HG03095 (cell line): ENCODE data around the gene FARSB.
"Not testable (repeated sequence)": the region's sequence is repeated elsewhere in the genome, so short reads cannot be mapped to it uniquely, and the experiment has no call there.

ENCODE experiments used
- ATAC-seq: cut with Tn5 transposase; IDR thresholded peaks from one replicate; pipeline ENCODE4 v1.9.1; 2021; ENCODE audit warnings: moderate library complexity; ENCODE audit not compliant: unreplicated experiment

Gene FARSB

DNA sequence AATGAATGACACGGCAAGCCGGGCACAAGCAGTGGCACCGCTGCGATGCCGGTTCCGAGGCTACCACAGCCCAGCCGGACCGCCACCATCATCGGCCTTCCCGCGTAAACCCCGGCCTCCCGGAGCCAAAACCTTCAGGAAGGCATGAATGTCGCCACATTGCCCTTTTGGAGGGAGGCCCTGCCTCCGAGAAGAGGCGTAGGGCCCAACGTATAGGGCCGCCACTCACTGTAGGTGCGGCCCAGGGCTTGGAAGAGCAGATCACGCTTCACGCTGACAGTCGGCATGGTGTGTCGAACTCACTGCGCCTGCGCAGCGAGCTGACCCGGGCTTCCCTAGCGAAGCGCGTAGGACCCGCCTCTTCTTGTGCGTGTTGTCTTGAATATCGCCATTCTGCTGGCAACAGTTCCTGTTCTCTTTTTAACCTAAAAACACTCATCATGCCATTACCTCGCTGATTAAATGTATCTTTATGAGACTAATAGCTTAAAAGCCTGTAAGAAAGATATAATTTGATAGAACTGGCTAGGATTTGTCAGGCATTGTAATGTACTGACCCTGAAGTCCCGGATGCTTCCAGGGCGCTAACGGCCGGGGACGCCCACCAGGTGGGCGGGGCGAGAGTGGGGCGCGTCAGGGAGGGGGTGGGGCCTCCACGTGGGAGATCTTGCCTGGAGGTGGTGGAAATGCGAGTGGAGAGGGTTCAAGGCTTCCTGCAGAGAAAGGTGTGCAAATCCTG, at the start of gene FARSB:
Gene FARSB (minus strand): TSS at position 306 of the 739 bp plus-strand sequence. CDS start 19 bp downstream, at position 287.
- ATAC-seq = peak; percentile 86

DNA sequence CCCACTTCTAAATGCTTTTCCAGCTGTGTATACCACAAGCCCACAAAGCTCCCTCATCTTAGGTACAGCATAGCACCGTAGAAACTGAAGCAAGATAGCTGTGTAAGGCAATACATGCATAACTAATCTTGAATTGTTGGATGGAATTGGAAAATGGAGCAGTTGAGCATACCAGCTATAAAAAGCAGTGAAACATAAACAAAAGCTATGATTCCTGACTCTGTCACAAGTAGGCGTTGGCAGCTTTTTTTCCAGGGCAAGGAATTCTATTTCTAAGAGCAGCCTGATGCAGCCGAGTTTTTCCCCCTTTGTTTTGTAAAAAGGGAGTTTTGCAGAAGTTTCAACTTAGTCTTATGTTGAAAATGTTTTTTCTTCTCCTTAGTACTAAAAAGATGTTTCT, 48.0 kb upstream of the FARSB start:
- ATAC-seq = no peak

DNA sequence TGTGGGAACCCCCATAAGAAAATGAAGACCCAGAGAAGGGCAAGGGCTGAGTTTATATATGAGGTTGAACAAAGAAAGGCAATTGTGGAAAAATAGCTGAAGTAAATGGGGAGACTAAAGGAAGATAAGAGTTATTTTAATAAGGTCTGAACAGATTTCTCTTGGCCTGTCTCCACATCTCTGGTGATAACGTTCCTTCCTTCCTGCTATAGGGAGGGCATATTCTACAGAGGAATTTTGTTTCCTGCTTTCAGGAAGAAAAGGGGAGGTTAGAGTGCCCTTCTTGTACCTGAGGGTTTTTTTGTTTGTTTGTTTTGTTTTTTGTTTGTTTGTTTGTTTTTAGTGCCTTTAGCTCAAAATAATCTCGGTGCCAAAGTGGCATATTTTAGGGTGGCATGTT, 47.2 kb upstream of the FARSB start:
- ATAC-seq = no peak

DNA sequence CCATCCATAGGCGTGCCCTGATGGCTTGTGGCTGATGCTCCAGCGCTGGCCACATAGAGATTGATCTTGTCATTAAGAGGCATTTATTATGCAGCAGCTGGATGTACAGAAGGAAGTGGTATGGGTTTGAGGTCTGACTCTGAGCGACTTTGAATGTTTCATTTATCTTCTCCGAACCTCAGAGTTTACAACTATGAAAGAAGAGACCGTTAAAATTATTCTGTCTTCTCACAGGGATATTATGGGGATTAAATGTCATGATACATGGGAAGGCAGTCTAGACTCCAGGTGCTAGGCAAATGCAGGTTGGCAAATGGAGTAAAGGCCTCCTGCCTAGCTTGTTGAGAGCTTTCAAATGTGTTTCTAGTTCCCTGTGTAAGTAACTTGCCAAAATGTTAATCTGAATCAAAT, 45.8 kb upstream of the FARSB start:
- no peak for ATAC-seq

DNA sequence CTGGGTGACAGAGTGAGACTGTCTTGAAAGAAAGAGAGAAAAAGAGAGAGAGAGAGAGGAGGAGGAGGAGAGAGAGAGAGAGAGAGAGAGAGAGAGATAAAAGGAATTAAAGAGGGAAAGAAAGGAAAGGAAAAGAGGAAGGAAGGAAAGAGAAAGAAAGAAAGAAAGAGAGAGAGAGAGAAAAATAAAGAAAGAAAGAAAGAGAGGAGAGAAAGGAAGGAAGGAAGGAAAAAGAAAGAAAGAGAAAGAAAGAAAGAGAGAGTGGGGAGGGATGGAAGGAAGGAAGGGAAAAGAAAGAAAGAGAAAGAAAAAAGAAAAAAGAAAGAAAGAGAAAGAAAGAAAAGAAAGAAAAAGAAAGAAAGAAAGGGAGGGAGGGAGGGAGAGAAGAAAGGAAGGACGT, 45.3 kb upstream of the FARSB start:
- no peak for ATAC-seq

DNA sequence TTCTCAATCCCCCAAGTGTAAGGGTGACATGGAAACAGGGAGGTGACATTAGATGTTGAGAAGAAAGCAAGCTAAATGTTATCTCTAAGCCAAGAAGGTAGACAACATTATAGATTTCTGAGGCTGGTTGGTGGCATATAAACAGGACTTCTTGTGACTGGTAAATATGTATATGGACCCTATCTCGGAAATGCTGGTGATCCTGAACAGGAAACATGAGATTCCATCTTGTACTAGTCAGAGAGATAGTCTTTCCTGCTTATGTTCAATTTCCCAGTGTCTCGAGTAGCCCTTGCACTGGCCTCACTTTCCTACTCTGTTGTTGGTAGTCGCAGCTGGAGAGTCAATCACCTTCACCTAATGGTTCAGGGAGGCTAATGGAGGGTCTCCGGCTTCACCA, 42.4 kb upstream of the FARSB start:
- no peak for ATAC-seq

DNA sequence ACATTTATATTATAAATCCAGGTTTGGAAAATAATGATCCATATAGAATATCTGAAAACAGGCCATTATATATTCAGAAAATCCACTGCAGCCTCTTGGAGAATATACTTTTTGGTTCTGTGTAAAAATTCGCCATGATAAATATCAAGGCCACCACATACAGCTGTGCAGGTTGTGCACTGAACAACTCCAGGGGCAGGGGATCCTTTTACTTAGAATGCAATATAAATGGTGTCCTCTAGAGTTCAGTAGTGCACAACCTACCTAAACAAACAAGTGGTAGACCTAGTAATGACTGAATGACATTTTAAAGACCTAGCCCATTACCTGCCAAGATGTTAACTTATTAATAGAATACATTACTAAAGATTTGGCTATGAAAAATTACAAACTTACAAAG, 37.9 kb upstream of the FARSB start:
- ATAC-seq = peak; percentile 48

DNA sequence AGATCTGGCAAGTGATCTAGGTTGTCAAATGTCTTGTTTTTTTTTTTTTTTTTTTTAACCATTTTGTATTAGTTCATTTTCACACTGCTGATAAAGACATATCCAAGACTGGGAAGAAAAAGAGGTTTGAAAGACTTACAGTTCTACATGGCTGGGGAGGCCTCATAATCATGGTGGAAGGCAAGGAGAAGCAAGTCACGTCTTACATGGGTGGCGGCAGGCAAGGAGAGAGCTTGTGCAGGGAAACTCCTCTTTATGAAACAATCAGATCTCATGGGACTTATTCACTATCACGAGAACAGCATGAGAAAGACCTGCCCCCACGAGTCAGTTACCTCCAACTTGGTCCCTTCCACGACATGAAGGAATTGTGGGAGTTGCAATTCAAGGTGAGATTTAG, 37.5 kb upstream of the FARSB start:
- not testable (repeated sequence) for ATAC-seq

DNA sequence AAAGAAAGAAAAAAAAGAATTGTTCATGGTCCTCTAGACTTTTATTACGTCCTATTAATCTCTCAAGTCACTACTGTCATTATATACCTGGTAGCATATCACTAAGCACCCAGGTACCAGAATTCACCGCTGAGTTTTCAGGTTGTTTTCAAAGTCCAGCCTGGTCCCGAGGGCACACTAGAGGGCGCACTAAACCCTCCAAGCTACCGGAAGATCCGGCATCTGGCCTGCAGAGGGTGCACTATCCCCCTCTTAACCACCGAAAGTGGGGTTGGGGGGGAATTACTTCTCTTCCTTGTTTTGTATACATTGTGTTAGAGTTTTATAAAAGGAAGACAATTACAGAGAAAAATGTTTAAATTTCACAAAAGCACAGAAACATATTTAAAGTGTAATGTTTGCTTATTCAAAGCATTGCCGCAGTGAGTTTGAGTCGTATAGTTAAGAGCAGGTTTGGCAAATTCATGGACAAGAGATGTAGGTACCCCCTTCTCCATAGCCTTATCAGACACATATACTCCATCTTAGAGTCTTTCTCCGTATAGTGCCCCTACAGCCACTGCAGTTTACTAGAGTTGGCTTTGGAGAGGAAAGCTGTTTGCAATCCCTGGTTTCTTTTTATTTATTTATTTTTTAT, 34.8 kb upstream of the FARSB start:
- ATAC-seq = peak; percentile 96

DNA sequence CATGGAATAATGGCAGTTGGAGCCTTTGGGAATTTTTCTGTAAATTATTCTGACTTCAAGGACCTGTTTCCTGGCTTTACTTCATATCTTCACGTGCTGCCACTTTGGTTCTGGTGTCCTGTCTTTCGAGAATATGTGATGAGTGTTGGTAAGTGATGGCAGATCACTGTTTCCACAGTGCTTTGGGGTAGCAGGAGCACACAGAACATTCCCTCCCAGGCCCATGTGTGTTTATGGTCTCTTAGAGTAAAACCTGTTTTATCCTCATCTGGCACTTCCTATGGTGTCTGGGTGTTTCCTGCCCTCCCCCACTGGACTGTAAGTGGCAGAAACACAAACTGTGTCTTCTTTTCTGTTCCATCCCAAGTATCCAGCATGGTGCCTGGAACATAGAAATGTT, 33.4 kb upstream of the FARSB start:
- no peak for ATAC-seq

DNA sequence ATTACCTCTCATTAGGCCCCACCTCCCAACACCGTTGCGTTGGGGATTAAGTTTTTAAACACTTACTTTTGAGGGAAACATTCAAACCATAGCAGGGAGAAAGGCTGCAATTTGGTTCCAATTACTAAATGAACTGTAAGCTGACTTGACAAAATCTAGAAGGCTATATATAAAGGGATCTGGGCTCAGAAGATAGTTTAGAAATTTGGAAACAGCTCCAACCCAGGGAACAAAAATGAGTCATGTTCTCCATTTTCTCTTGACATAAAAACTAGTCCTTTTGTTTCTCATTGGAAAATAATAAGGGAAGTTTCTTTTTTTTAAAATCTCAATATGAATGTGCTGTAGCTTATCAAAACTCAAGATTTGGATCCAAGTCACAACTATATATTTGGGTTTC, 33.0 kb upstream of the FARSB start:
- no peak for ATAC-seq

DNA sequence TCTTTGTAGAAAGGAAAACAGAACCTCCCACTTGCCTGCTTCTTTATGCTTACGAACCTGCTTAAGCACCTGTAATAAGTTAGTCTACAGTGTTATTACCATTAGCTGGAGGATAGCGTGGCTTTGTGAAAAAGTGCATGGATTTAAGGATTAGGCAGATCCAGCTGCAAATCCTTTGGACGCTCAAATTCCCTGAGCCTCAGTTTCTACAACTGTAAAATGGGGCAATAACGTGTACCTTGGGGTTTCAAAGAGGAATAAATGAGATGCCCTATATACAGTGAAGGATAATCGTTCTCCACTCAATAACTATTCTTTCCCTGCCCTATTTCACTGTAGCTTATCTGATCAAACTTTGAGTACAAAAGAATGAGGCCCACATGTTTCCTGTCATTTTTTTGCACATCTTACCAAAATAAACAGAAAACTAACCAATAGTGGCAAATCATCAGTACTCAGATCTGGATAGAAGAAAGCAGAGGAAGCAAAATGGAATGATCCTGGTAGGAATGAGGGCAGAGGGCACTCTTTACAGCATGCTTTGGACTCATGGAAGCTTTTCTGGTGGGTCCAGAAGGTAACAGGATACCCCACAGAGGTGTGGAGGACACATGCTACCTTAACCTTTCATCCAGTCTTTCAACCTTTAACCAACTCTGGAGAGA, 30.3 kb upstream of the FARSB start:
- no peak for ATAC-seq

DNA sequence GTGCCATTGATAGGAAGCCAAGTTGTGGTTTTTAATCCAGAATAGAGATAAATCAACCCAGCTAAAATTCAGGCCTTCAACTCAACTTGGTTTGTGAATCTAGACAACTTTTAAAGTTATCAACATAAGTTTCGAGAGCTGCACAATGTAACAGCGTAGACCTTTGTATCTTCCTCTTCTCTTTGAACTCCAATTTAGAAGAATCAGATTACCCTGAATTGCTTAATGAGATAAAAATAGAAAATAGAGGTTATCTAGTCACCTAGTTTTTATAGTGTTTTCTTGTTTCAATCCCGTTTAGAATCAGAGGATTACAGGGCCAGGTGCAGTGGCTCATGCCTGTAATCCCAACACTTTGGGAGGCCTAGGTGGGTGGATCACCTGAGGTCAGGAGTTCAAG, 27.9 kb upstream of the FARSB start:
- ATAC-seq = no peak

DNA sequence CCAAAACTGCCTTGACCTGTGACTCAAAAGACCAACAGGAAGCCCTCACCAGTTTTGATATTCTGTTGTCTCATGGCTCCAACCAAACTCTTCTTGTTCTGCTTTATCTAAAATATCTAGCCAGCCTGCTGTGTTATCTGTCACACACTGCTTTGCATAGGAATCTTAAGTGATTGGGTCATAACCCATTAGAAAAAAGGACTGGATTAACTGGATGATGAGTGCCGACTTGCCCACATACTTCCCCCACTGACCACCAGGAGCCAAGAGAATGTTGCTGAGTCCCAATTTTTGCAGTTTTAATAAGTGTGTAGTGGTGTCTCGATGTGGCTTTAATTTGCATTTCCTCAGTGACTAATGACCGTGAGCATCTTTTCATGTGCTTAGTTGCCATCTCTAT, 22.1 kb upstream of the FARSB start:
- no peak for ATAC-seq

DNA sequence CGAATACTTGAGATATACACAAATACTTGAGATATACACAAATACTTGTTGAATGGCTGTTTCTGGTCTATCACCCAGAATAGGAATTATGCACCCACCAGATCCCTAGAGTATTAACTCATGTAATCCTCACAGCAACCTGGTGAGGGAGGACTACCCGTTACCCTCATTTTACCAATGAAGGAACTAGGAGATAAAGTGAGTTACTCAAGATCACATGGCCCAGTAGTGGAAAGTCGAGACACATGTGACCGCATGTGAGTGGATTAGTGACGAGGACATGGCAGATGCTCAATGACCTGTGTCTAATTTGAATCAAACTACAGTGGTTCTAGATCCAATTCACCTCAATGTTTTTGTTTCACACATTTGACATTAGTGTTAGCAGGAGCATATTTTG, 18.0 kb upstream of the FARSB start:
- ATAC-seq = no peak

DNA sequence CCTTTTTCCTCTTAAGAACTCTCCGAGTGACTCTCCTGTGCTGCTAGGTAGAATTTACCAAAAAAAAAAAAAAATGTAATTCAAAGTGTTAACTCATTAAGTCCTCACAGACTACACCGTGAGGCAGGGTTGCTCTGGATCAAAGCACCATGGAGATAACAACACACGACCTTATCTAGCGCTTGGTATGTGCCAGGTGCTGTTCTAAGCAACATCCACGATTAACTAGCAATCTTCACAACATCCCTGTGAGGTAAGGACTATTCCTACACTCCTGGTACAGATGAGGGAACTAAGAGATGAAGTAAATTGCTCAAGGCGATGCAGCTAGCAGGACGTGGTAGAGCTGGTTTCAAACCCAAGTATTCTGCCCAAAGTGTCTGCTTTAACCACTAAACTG, 17.4 kb upstream of the FARSB start:
- no peak for ATAC-seq

DNA sequence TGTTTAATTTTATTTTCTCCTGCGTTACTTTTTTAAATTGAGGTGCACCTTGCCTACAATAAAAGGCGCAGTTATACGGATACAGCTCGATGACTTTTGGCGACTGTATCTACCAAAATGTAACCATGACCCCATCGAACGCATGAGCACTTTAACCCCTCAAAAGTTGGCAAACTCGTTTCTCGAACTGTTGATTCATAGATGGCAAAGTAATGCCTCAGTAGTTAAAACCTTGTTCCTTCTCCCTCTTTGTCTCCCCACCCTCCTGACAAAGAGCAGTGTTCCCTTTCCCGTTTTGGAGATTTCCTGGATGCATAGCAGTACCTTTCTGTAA, 16.1 kb upstream of the FARSB start:
- ATAC-seq = no peak

DNA sequence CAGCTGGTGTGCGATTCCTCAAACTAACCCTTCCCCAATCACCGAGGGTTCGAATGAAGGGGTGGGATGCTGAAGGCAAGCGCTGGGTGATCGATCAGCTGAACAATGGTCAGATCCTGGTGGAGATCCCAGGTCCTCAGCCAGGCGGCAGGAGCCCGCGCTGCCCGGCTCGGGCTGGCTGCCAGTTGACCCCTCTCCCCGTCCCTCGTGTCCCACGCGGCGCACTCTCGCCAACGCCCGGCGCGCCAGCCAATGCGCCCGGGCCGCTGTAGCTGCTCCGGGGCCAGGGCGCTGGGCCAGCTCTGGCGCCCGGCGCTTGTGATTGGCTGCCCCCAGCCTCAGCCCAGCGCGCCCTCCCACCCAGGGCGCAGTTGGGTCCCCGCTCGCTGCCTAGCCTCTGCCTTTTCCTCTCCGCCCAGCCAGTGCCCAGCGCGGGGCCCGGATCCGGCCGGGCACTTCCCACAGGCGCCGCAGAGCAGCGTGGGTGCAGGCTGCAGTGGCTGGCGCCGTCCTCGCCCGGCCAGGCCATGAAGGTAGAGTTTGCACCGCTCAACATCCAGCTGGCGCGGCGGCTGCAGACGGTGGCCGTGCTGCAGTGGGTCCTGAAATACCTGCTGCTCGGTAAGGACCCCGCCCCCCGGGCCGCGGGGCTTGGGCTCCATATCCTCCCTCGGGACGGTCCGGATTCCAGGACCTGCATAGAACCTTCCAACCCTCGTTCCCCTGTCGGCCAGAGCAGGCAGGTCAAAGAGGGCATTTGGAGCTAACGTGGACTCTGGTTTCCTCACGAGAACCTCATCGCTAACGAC, 15.6 kb upstream of the FARSB start, which contains the start of gene MOGAT1:
Gene MOGAT1 (plus strand): TSS at position 400 of the 809 bp plus-strand sequence. CDS start 128 bp downstream, at position 528.
- no peak for ATAC-seq

DNA sequence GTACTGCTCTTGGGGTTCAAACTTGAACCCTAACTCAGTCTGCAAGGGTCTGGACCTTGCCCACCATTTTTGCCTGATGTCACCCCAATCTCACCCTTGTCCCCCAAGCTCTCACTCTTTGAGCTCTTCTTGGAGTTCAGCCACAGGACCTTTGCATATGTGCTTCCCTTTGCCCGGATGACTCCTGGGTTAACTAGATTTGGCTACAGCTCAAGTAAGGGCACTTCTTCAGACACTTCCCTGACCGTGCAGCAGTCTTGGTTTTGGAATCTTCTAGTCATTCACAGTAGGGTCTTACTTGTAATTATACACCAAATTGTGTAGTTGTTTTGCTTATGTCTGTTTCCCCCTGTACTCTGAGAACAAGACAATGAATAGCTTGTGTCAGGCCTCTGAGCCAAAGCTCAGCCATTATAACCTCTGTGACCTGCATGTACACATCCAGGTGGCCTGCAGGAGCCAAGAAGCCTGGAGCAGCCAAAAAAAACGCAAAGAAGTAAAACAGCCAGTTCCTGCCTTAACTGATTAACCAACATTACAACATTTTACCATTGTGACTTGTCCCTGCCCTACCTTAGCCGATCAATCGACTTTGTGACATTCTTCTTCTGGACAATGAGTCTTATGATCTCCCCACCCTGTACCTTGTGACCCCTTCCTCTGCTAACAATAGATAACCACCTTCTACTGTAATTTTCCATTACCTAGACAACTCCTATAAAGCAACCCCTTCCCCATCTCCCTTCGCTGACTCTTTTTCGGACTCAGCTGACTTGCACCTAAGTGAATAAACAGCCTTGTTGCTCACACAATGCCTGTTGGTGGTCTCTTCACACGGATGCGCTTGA, 14.5 kb upstream of the FARSB start:
- ATAC-seq = no peak

DNA sequence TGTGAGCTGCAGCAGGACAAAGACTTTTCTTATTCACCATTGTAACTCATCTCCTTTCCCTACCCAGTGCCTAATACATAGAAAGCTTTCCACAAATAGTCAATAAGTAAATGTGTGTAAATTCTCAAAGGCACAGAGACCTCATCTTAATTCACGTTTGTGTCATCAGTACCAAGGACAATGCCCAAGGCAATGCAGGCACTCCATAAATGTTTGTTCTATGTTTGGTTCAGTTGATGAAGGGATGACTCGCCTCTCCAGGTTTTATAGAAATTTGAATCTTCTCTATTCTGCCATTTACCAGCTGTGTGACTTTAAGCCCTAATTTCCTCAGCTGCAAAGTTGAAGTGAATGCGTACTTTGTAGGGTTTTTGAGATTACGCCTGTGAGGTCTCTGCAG, 13.5 kb upstream of the FARSB start:
- no peak for ATAC-seq
